K562 (cell line): Measurements from ENCODE around the gene SRPK2. TPM values are rescaled to one million over a fixed set of nuclear protein-coding genes. Genes with fewer than 3 reads are reported as not detected.

Source experiments
- ARID1B ChIP-seq: fragments of 450-650 bp; IDR thresholded peaks from 2 replicates; pipeline ENCODE4 v1.6.1; 2016; ENCODE audit warnings: antibody characterized with exemption, mild to moderate bottlenecking, inconsistent platforms
- CBFB ChIP-seq: sonication (generic); formaldehyde crosslinking; IDR thresholded peaks from 2 replicates; pipeline ENCODE4 v1.4.0; 2020; ENCODE audit warnings: mild to moderate bottlenecking, missing genetic modification reagents
- EP300 ChIP-seq: IDR thresholded peaks from 2 replicates; pipeline ENCODE4 v1.6.1; 2012; ENCODE audit warnings: low read length, improper control_type of control experiment
- LARP7 ChIP-seq: fragments of 450-650 bp; IDR thresholded peaks from 2 replicates; pipeline ENCODE4 v1.6.1; 2016
- LCOR ChIP-seq: sonication (generic); formaldehyde crosslinking; IDR thresholded peaks from 2 replicates; pipeline ENCODE4 v1.8.0; 2022; ENCODE audit warnings: mild to moderate bottlenecking, missing genetic modification reagents
- MNT ChIP-seq, 2 experiments: fragments of 450-650 bp; conservative IDR thresholded peaks; 2 replicates each; pipeline ENCODE4 v1.6.1; 2017; ENCODE audit warnings: mild to moderate bottlenecking in 2 of 2, moderate library complexity in 2 of 2
- NFE2L1 ChIP-seq: fragments of 450-650 bp; IDR thresholded peaks from 2 replicates; pipeline ENCODE4 v1.6.1; 2016; ENCODE audit warnings: missing genetic modification characterization, low read depth, mild to moderate bottlenecking, missing compliant biosample characterization, moderate library complexity, borderline replicate concordance
- PKNOX1 ChIP-seq: fragments of 450-650 bp; IDR thresholded peaks from 2 replicates; pipeline ENCODE4 v1.6.1; 2016
- SMARCC2 ChIP-seq: fragments of 450-650 bp; IDR thresholded peaks from 2 replicates; pipeline ENCODE4 v1.6.1; 2017; ENCODE audit warnings: antibody characterized with exemption, moderate library complexity, mild to moderate bottlenecking, low read depth
- TBL1XR1 ChIP-seq, 2 experiments: IDR thresholded peaks; 2 replicates each; pipeline ENCODE4 v1.6.1; 2012; ENCODE audit warnings: improper control_type of control experiment in 2 of 2, low read length in 2 of 2, mild to moderate bottlenecking in 1 of 2
- ZBTB2 ChIP-seq: fragments of 450-650 bp; IDR thresholded peaks from 2 replicates; pipeline ENCODE4 v1.6.1; 2016; ENCODE audit warnings: antibody characterized with exemption
- ZBTB49 ChIP-seq: sonication (generic); formaldehyde crosslinking; IDR thresholded peaks from 2 replicates; pipeline ENCODE4 v1.8.0; 2022; ENCODE audit warnings: missing genetic modification reagents, mild to moderate bottlenecking, borderline replicate concordance
- polyA plus RNA-seq, 8 experiments: library from polyadenylated mRNA; depleted of rRNA in 4 of 8; stranded (reverse) in 5 of 8; unstranded in 3 of 8; fragments of >200 nt; fragmentation: Nextera tagmentation in 2 of 8; fragmentation: Illumina TruSeq in 1 of 8; extraction: Ambion mirVana in 2 of 8; extraction: Trizol in 1 of 8; gene quantifications; 2 replicates each; pipeline versions ENCODE4 v1.2.1 to v1.2.3, GENCODE V29; 2011 to 2014; ENCODE audit warnings: inconsistent platforms in 1 of 8, missing spikeins in 1 of 8
- total RNA-seq, 7 experiments: library from RNA; depleted of rRNA in 6 of 7; stranded (reverse); fragments of >200 nt in 6 of 7; fragmentation: Illumina TruSeq in 2 of 7; extraction: Trizol in 2 of 7; gene quantifications; 2 replicates each; pipeline versions ENCODE4 v1.2.1 to v1.2.3, GENCODE V29; 2011 to 2021; ENCODE audit warnings: low replicate concordance in 1 of 7
- TF ChIP-seq, protein P1 (sequence below): fragments of 200-800 bp; sonication (Bioruptor generic); IDR thresholded peaks from 2 replicates; pipeline ENCODE4 v1.6.1; 2016; ENCODE audit warnings: missing genetic modification characterization, missing compliant biosample characterization

Gene SRPK2
- total and polyA plus RNA-seq, 9 of the 15 experiments (the other 6 are each of a cell fraction or from before 2014, with no cell fraction given) = 21.5 to 44.7 (median 33.3) TPM

DNA sequence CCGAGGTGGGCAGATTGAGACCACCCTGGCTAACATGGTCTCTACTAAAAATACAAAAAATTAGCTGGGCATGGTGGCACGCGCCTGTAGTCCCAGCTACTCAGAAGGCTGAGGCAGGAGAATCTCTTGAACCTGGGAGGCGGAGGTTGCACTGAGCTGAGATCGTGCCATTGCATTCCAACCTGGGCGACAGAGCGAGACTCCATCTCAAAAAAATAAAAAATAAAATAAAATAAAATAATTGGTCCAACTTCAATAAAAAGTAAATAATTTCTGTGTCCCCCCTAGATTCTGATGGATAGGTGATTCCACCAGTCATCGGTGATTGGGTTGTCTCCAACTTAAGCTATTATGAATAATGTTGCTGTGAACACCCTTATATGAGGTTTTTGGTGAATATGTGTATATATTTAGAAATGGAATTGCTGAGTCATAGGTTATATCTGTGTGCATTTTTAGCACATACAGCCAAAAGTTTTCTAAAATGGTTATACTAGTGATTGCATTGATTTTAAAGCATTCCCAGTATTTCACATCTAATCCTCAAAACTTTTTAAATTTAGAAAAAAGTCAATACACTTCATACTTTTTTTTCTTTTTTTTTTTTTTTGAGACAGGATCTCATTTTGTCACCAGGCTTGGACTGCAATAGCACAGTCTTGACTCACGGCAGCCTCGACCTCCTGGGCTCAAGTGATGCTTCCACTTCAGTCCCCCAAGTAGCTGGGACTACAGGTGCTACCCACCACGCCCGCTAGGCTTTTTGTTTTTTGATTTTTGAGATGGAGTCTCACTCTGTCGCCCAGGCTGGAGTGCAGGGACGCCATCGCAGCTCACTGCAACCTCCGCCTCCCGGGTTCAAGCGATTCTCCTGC lies 13.7 kb upstream of the SRPK2 start (continued):
- TF ChIP-seq ZBTB2 (no peak), LARP7 (peak; percentile 40; the same call in 1 of the 2 replicates), ARID1B (peak; percentile 50), TBL1XR1 (IDR thresholded peaks at IDR 0.05; ENCODE audit: low read length in 2 of 2) (no peak), ZBTB49 (no peak), SMARCC2 (peak; percentile 60; the same call in 1 of the 2 replicates), CBFB (CRISPR knock-in tag) (0 out of 2 replicates have a peak, but pooled peaks have one; percentile 44), NFE2L1 (peak; percentile 92), LCOR (CRISPR knock-in tag) (0 out of 2 replicates have a peak, but pooled peaks have one; percentile 9), EP300 (peak; percentile 31; the same call in 1 of the 2 replicates), MNT (conservative IDR thresholded peaks at IDR 0.05) (0 out of 4 replicates have a peak, but pooled peaks of 1 of the 2 experiments have one; percentile 13), PKNOX1 (peak; percentile 21; the same call in 1 of the 2 replicates)
- TF ChIP-seq, protein P1, sequence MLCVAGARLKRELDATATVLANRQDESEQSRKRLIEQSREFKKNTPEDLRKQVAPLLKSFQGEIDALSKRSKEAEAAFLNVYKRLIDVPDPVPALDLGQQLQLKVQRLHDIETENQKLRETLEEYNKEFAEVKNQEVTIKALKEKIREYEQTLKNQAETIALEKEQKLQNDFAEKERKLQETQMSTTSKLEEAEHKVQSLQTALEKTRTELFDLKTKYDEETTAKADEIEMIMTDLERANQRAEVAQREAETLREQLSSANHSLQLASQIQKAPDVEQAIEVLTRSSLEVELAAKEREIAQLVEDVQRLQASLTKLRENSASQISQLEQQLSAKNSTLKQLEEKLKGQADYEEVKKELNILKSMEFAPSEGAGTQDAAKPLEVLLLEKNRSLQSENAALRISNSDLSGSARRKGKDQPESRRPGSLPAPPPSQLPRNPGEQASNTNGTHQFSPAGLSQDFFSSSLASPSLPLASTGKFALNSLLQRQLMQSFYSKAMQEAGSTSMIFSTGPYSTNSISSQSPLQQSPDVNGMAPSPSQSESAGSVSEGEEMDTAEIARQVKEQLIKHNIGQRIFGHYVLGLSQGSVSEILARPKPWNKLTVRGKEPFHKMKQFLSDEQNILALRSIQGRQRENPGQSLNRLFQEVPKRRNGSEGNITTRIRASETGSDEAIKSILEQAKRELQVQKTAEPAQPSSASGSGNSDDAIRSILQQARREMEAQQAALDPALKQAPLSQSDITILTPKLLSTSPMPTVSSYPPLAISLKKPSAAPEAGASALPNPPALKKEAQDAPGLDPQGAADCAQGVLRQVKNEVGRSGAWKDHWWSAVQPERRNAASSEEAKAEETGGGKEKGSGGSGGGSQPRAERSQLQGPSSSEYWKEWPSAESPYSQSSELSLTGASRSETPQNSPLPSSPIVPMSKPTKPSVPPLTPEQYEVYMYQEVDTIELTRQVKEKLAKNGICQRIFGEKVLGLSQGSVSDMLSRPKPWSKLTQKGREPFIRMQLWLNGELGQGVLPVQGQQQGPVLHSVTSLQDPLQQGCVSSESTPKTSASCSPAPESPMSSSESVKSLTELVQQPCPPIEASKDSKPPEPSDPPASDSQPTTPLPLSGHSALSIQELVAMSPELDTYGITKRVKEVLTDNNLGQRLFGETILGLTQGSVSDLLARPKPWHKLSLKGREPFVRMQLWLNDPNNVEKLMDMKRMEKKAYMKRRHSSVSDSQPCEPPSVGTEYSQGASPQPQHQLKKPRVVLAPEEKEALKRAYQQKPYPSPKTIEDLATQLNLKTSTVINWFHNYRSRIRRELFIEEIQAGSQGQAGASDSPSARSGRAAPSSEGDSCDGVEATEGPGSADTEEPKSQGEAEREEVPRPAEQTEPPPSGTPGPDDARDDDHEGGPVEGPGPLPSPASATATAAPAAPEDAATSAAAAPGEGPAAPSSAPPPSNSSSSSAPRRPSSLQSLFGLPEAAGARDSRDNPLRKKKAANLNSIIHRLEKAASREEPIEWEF (CRISPR knock-in tag) = 0 out of 2 replicates have a peak, but pooled peaks have one; percentile 10
